COR-L47 (cell line): ENCODE measurements around the gene ZNF227.
"Not testable (repeated sequence)": the region's sequence is repeated elsewhere in the genome, so short reads cannot be mapped to it uniquely, and the experiment has no call there.

Source experiments
- DNase-seq: peaks from one replicate; lab custom pipeline; 2025; lab: John Stamatoyannopoulos, UW

Gene ZNF227

DNA sequence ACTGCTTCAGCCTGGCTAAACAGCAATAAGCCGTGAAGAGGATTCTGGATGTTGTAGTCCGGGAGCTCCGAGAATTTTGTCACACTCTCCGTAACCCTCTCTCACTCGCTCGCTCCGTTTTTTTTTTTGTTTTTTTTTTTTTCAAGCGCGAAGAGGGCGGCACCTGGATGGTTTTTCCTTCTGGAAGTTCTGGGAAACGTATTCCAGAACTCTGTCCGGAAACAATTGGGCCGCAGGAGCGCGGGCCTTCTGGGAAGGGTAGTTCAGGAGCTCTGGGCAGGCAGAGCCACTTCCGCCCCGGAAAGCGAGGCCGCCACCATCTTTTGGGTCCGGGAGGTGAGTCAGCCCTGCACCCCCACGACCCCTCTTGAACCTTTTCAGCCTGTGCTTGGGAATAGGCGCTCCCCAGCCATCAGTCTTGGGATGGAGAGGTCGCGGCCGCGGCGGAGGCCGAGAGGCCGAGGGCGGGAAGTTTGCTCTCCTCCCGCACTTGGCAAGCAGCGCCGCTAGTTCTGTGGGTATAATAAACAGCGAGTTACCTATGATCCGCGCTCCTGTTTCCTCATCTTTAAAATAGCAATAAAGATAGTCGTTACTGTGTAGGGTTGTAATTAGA is at the start of gene ZNF227:
TSS of gene ZNF227 (plus strand) at position 283 of the 616 bp plus-strand sequence. CDS start 5,261 bp downstream, outside the sequence.
- peak; percentile 84 for DNase-seq

DNA sequence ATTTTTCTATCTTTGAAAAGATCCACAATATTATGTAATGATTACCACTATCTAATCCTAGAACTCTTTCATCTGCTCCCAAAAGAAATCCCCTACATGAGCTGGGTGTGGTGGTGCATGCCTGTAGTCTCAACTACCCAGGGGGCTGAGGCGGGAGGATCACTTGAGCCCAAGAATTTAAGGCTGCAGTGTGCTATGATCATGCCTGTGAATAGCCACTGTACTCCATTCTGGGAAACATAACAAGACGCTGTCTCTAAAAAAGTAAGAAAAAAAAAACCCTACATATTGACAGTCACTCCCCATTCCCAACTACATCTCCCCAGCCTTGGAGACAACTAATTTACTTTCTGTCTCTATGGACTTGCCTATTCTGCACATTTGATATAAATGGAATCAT is 48.5 kb upstream of the ZNF227 start:
- no peak for DNase-seq

DNA sequence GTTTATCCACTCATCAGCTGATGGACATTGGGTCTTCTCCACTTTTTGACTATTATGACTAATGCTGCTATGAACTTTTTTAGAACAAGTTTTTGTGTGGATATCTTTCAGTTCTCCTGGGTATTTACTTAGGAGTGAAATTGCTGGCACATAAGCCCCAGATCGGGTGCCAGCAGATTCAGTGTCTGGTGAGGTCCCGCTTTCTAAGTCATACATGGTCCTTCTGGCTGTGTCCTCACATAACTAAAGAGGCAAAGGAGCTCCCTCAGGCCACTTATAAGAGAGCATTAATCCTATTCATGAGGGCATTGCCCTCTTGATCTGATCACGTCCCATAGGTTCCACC is 48.0 kb upstream of the ZNF227 start:
- DNase-seq: no peak

DNA sequence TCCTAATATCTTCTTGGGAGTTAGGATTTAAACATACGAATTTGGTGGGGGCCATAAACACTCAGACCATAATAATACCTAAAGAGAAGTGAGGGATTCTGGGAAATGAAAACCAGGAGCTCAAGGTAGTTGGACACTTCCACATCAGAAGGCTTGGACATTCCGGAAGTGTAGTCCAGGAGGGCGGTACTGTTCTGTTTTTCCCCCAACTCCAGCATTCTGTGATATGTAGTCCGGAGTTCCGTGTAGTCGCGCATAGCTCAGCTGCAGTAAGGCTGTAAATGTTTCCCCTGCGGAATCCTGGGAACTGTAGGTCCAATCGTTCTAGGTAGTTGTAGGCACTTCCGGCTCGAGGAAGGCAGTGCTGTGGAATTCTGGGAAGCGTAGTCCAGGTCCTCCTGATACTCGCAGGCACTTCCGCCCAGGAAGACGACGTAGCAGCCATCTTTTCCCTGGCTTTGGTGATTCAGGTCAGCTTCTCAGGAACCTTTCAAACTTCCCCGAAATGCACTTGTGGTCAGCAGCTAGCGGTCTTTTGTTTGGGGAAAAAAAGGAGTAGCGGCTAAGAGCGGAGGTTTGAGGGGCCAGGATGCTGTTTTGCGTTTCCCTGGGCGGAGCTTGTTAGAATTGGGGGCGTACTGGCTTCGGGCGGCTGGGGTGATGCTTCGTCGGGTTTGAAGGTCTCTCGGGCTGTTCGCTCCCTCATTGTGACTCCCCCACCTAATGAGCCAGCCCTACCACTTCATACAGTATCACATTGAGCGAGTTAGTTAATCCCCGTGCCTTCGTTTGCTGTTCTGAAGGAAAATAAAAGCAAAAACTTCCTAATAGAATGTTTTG is 47.4 kb upstream of the ZNF227 start, which contains the start of gene ZNF226:
TSS of gene ZNF226 (plus strand) at position 428 of the 840 bp plus-strand sequence. CDS start 4,981 bp downstream, outside the sequence.
- DNase-seq: peak; percentile 97

DNA sequence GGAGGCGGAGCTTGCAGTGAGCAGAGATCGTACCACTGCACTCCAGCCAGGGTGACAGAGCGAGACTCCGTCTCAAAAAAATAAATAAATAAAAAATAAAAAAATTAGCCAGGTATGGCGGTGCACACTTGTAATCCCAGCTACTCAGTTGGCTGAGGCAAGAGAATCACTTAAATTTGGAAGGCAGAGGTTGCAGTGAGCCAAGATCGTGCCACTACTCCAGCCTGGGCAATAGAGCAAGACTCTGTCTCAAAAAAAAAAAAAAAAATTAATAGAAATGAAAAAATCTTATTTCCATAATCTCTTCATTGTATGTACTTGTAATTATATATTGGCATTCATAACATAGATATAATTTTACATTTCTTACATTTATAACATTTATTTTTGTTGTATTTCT is 41.7 kb upstream of the ZNF227 start:
- DNase-seq: not testable (repeated sequence)

DNA sequence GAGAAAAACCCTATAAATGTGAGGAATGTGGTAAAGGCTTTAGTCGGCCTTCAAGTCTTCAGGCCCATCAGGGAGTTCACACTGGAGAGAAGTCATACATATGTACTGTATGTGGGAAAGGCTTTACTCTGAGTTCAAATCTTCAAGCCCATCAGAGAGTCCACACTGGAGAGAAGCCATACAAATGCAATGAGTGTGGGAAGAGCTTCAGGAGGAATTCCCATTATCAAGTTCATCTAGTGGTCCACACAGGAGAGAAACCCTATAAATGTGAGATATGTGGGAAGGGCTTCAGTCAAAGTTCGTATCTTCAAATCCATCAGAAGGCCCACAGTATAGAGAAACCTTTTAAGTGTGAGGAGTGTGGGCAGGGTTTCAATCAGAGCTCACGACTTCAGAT is 35.7 kb upstream of the ZNF227 start:
- DNase-seq: no peak

DNA sequence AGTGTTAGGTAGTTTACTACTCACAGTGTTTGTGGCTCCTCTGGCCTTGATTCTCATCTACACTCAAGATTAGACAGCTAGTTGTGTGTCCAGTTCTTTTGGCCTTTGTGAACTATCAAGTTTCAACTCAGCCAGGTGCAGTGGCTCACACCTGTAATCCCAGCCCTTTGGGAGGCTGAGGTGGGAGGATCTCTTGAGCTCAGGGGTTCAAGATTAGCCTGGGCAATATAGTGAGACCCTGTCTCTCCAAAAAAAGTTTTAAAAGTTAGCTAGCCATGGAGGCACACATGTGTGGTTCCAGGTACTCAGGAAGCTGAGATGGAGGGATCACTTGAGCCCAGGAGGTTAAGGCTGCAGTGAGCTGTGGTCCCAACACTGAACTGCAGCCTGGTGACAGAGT is 31.4 kb upstream of the ZNF227 start:
- DNase-seq: no peak

DNA sequence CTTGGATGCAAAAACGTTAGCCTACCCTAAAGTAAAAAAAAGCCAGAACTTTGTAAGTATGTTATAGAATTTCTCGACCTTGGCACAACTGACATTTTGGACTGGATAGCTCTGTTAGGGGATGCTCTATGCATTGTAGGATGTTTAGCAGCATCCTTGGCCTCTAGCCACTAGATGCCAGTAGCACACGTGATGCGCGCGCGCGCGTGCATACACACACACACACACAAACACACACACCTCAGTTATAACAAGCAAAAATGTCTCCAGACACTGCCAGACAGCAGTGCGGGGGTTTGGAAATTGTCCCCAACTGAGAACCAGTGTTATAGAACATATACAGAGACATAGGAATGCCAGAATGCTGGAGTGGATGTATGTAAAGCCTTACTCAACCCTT is 30.2 kb upstream of the ZNF227 start:
- DNase-seq: no peak

DNA sequence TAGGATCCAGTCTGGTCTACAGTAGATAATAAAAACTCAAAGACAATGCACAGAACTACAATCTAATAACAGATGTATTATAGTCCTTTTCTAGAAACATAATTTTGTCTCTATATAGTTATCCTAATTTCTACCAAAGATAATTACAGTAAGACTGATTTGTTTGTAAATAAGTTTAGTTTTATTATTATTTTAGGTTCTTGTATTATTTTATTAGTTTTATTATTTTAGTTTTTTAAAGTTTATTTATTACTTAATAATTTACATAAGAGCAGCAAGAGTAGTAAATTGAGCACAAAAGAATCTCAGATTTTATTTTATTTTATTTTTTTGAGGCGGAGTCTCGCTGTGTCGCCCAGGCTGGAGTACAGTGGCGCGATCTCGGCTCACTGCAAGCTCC is 22.3 kb upstream of the ZNF227 start:
- DNase-seq: no peak

DNA sequence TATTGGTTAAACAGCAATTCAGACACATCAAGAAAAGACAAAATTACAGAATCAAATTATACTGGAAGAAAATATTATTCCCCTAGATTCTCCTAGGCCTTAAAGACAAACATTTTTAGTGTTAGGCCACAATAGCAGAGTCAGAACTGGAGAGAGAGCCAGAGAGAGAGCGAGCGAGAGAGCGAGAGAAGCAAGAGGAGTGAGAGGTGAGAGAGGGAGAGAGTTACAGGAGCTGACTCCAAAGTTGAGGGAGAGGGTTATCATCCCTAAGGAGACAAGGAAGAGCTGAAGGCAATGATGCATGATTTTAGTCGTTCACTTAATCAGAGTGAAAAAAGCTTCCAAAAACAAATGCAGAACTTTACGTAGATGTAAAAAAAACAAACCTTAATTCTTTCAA is 20.2 kb upstream of the ZNF227 start:
- no peak for DNase-seq

DNA sequence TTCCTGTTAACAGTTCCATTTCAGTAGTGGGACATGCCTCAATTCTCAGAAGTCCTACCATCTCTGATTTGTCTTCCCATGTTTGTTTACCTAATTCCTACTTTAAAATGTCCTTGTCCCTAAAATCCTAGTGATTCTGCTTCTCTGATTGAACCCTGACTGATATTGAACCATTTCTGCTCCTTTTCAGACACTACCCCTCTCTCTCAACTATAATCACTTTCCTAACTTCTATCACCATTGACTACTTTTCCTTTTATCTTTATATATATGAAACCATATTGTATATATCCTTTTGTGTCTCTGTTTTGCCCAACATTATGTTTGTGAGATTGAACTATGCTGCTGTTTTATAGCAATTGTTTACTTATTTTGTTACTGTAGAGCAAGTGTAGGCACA is 15.6 kb upstream of the ZNF227 start:
- no peak for DNase-seq

DNA sequence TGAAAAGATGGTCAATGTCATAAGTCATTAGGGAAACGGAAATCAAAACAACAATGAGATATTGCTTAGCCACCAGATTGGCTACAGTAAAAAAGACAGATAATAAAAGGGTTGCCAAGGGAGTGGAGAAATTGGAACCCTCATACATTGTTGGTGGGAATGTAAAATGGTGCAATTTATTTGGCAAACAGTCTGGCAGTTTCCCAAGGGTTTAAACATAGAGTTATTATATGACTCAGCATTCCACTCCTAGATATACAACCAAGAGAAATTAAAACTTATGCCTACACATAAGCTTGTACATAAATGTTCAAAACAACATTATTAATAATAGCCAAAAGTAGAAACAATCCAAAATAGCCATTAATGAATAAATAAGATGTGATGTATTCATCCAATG is 9.9 kb upstream of the ZNF227 start:
- no peak for DNase-seq

DNA sequence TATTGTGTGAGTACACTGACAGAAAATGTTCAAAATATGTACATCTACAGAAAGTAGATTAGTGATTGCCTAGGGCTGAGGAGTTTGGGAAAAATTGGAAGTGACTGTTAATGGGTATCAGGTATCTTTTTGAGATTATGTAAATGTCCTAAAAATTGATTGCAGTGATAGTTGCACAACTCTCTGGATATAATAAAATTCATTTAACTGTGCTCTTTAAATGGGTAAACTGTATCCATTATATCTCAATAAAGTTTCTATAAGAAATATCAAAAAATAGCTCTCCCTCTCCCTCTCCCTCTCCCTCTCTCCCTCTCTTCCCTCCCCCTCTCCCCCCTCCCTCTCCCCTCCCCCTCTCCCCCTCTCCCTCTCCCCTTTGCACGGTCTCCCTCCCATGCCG is 9.4 kb upstream of the ZNF227 start:
- DNase-seq: no peak

DNA sequence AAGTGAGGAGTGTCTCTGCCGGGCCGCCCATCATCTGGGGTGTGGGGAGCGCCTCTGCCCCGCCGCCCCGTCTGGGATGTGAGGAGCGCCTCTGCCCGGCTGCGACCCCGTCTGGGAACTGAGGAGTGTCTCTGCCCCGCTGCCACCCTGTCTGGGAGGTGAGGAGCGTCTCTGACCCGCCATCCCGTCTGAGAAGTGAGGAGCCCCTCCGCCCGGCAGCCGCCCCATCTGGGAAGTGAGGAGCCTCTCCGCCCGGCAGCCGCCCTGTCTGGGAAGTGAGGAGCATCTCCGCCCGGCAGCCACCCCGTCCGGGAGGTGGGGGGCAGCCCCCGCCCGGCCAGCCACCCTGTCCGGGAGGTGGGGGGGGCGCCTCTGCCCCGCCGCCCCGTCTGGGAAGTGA is 8.5 kb upstream of the ZNF227 start:
- DNase-seq: not testable (repeated sequence)

DNA sequence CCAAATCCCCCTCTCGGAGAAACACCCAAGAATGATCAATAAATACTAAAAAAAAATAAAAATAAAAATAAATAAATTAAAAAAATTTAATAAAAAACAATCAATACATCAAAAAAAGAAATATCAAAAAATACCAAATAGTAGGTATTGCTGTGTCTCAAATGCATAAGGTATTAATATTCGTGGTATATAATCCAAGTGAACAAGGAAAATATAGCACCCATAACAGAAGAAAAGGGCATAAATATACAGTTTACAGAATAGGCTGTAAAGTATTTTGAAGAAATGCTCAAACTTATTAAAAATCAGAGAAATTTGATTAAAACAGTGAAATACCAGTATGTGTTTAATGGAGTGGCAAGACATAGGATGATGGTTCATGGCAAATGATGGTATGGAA is 7.6 kb upstream of the ZNF227 start:
- no peak for DNase-seq

DNA sequence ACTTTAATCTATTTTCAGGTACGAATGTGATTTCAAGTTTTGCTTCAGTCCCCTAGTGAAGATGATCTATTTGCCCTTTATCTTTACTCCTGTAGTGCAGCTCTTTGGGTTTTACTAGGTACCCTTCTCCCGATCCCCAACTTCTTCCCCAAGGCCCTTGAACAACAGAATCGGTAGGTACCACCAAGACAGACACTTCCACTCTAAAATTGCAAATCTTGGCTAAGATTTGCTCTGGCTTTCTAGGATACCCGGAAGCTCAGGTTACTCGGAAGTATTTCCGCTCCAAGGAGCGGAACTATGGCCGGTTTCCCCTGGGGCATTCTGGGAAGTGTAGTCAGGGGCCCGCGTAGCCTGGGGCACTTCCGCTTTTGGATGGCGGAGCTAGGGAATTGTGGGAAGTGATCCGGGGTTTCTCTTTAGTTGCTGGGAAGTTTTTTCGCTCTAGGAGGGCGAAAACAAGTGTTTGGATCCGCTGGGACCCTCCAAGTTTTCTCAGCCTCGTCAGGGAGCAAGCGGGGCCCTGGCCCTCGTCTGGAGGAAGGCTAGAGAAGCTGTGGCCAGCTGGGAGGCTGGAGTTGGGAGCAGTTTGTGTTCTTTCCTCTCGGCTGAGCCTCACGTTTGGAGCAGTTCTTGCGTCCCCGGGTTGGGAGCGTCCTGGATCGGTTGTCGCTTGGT is 5.1 kb upstream of the ZNF227 start:
- DNase-seq: peak; percentile 80

DNA sequence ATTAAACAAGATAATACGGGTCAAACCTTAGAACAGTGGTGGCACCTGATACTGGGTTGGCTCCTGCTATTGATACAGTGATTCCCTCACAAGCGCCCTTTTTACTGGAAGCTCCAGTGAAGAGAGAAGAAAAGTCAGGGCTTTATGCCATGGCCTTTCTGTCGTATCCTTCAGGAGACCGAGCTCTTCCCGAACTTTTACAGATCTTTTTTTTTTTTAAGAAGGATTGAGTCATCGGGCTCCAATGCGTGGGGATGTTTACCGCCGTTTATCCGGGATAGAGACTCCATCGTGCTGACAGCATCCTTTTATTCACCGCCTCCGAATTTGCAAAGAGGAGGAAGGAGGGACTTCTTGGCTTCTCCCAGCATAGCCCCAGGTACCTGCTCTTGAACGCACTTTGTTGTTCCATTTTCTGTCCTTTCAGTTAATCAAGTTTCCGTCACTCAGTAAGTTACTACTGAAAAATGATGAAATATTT is 574 bp downstream of the ZNF227 start:
- DNase-seq: no peak

DNA sequence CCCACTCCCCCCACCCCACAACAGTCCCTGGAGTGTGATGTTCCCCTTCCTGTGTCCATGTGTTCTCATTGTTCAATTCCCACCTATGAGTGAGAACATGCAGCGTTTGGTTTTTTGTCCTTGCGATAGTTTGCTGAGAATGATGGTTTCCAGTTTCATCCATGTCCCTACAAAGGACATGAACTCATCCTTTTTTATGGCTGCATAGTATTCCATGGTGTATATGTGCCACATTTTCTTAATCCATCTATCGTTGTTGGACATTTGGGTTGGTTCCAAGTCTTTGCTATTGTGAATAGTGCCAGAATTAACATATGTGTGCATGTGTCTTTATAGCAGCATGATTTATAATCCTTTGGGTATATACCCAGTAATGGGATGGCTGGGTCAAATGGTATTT is 7.6 kb downstream of the ZNF227 start:
- DNase-seq: not testable (repeated sequence)

DNA sequence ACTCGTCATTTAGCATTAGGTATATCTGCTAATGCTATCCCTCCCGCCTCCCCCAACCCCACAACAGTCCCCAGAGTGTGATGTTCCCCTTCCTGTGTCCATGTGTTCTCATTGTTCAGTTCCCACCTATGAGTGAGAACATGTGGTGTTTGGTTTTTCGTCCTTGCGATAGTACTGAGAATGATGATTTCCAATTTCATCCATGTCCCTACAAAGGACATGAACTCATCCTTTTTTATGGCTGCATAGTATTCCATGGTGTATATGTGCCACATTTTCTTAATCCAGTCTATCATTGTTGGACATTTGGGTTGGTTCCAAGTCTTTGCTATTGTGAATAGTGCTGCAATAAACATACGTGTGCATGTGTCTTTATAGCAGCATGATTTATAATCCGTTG is 8.4 kb downstream of the ZNF227 start:
- DNase-seq: not testable (repeated sequence)

DNA sequence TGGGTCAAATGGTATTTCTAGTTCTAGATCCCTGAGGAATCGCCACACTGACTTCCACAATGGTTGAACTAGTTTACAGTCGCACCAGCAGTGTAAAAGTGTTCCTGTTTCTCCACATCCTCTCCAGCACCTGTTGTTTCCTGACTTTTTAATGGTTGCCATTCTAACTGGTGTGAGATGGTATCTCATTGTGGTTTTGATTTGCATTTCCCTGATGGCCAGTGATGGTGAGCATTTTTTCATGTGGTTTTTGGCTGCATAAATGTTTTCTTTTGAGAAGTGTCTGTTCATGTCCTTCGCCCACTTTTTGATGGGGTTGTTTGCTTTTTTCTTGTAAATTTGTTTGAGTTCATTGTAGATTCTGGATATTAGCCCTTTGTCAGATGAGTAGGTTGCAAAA is 9.0 kb downstream of the ZNF227 start:
- DNase-seq: not testable (repeated sequence)

DNA sequence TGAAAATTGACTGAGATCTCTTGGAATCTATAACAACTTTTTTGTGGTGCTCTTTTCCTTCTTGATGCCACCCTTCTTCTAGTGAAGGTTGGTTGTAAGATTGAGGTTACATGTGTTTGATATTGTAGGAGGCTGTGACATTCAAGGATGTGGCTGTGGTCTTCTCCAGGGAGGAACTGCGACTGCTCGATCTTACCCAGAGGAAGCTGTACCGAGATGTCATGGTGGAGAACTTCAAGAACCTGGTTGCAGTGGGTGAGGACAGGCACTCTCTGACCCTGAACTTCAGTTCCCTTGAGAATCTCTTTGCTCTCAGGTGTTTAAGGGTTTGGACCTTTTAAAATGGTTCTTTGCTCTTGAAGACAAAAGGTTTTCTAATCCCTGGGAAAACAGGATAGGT is 16.0 kb downstream of the ZNF227 start:
- no peak for DNase-seq

DNA sequence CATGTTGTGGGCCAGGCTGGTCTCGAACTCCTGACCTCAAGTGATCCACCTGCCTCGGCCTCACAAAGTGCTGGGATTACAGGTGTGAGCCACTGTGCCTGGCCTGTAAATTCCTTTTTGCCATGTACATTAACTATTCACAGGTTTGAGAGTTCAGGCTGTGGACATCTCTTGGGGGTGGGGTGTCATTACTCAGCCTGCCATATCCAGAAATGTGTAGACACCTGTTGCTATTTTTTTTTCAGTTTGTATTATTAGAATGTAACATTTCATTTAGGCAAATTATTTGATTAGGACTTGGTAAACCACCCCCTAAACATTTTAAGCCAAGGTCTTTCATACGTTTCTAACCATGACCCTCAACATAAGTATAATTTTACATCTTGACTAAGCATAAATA is 20.5 kb downstream of the ZNF227 start:
- DNase-seq: no peak

DNA sequence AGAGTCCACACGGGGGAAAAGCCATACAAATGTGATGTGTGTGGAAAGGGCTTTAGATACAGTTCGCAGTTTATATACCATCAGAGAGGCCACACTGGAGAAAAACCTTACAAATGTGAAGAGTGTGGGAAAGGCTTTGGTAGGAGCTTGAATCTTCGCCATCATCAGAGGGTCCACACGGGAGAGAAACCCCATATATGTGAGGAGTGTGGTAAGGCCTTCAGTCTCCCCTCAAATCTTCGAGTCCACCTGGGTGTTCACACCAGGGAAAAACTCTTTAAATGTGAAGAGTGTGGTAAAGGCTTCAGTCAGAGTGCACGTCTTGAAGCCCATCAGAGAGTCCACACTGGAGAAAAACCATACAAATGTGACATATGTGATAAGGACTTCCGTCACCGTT is 24.1 kb downstream of the ZNF227 start:
- no peak for DNase-seq
